ENCODE data around the gene OR52A1. TPM values are rescaled to one million over a fixed set of nuclear protein-coding genes. Genes with fewer than 3 reads are reported as not detected.

The OR52A1 gene
- total RNA-seq, 1 donor from 2014 or later, result not detected

GRCh38 chr11:5131584-5132335 lies 22.8 kb downstream of the OR52A1 start:
- DNase-seq, result no peak

DNA sequence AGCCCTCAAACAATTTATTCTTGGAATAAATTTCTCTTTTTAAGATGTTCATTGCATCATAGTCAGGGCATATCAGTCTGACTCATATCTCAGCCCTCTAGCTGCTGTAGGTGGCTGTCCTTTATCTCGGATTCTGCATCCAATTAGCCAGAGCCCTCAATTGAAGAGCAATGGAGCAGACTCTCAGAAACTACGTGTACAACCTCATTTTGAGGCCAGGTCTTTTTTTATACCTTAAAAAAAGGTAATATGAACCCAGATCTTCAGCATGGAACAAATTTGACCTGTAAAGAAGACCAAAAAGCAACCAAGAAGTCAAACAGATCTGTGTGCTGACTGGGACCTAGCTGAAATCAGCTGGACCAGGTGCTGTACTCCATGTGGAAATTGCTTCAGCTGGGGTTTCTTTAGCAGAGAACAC lies 25.1 kb downstream of the OR52A1 start:
- DNase-seq, result no peak

DNA sequence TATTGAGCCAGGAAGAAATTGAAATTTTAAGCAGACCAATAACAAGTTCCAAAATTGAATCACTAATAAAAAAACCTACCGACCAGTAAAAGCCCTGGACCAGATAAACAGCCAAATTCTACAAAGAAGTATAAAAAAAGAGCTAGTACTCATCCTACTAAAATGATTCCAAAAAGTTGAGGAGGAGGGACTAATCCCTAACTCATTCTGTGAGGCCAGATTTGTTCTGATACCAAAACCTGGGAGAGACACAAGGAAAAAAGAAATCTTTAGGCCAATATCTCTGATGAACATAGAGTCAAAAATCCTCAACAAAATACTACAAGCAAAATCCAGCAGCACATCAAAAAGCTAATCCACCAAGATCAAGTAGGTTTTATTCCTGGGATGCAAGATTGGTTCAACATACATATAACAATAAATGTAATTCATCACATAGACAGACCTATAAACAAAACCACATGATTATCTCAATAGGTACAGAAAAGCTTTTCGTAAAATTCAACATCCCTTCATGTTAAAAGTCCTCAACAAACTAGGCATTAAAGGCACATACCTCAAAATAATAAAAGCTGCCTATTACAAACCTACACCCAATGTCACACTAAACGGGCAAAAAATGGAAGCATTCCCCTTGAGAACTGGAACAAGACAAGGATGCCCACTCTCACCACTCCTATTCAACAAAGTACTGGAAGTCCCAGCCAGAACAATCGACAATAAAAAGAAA lies 29.5 kb downstream of the OR52A1 start:
- DNase-seq, result no peak

DNA sequence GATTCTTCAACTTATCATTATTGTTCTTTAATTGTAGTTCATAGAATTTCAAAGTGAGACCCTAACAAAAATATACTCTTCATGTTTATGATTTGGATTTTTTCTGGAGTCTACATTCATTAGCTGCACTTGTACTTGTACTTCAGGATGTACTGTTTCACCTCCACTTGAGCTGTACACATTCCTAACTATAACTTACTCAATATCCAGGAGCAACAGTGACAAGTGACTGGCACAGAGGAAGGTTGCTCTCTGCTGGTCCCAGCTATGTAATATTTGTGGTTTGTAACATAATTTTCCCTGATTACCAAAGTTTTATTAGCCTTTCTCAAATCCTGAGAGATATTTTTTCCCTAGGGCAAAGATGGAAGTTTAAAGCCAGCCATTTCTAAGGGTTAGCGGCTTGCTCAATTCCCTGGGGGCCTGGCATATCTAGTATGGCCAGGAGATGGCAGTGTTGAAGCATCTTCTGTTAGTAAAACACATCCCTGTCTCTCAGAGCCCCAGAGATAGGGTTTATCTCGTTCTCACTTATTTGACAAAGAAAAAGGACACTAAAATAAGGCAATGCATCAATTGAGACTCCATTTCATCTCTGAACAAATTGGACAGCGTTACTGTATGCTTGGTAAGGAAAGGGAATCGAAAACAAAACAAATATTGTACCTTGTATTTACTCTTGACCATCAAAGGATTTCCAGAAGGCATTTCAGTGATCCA lies 30.6 kb downstream of the OR52A1 start:
- DNase-seq, result peak; percentile 22

GRCh38 chr11:5118893-5119292 lies 35.7 kb downstream of the OR52A1 start:
- DNase-seq, result no peak

DNA sequence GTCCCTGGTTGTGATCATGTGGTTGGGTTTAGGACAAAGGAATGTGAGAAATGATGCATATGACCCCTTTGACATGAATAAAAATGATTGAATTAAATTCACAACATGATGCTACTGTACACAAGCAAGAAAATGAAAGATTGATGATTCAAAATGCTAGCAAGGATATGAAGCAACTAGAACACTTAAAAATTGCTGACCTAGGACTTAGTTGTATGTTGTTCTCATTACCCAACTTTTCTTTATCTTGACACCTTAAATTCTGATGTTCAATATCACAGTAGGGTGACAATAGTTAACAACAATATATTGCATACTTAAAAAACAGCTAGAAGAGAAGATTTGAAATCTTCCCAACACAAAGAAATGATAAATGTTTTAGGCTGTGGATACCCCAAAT lies 37.0 kb downstream of the OR52A1 start:
- DNase-seq, result no peak

GRCh38 chr11:5115339-5115738 lies 39.2 kb downstream of the OR52A1 start:
- DNase-seq, result no peak

DNA sequence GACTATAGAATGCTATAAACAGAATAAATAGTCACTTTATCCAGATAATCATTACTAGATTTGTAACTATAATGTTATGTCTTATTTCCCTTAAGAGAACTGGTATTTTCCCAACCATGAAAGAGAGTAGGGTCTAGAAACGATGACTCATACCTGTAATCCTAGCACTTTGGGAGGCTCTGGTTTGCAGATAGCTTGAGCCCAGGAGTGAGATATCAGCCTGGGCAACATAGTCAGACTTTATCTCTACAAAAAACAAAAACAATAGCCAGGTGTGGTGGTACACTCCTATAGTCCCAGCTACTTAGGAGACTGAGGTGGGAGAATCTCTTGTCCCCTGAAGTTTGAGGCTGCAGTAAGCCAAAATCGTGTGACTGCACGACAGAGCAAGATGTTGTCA lies 47.3 kb downstream of the OR52A1 start:
- DNase-seq, result no peak

DNA sequence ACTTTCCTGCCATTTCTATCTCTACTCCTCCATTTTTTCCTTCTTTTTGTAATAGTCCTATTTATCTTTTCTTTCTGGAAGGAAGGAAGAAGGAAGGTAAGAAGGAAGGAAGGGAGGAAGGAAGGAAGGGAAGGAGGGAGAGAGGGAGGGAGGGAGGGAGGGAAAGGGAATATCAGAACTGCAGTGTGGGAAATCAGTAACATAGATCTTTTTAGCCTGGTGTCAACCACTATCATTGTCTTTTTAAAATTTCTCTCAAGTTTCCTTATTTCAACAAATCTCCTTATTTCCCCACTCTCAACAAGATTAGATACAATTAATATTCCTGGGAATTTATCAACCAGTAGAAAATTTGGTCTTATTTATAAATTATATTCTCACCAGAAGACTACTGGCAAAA lies 51.5 kb downstream of the OR52A1 start:
- no peak for DNase-seq

- no peak for DNase-seq
Measured at GRCh38 chr11:5102246-5102645, 52.3 kb downstream of the OR52A1 start.

DNA sequence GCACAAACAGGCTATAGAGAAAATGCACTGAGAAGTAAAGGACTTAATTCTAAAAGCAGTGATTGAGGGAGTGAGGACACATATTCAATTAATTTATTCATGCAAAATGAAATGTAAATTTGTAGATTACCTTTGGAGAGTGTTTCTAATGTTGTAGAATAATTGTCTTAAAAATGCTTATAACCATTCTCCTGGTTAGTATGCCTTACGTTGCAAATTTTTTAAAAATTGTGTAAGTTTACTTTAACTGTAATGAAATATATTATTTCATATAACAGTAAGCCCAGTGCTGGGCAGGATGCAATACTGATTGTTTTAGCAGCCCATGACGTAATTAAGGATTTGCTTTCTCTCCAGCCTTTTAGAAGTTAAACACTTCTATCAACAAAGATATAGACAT lies 58.5 kb downstream of the OR52A1 start:
- DNase-seq, result no peak

Other genes with a start within 250 kb of the OR52A1 start
- gene OR51G2, start 235.4 kb downstream of the OR52A1 start, total RNA-seq, result not detected
- not detected for gene OR51G1, start 230.4 kb downstream of the OR52A1 start, total RNA-seq
- not detected for gene OR51A4, start 207.2 kb downstream of the OR52A1 start, total RNA-seq
- not detected for gene OR51A2, start 199.0 kb downstream of the OR52A1 start, total RNA-seq
- not detected for gene OR51L1, start 159.9 kb downstream of the OR52A1 start, total RNA-seq
- not detected for gene OR52J3, start 108.2 kb downstream of the OR52A1 start, total RNA-seq
- gene OR52E2, start 95.1 kb downstream of the OR52A1 start, total RNA-seq, result not detected
- not detected for gene OR52E1, start 85.2 kb downstream of the OR52A1 start, total RNA-seq
- not detected for gene OR52A5, start 16.4 kb downstream of the OR52A1 start, total RNA-seq
- gene OR51V1, start 45.9 kb upstream of the OR52A1 start, total RNA-seq, result not detected
- 2,108 TPM for gene HBB, start 72.3 kb upstream of the OR52A1 start, total RNA-seq
- not detected for gene HBD, start 79.7 kb upstream of the OR52A1 start, total RNA-seq
- 299 TPM for gene HBG1, start 95.1 kb upstream of the OR52A1 start, total RNA-seq
- 12,811 TPM for gene HBG2, start 100.0 kb upstream of the OR52A1 start, total RNA-seq
- gene HBE1, start 115.2 kb upstream of the OR52A1 start, total RNA-seq, result 27.0 TPM
- not detected for gene OR51B4, start 147.2 kb upstream of the OR52A1 start, total RNA-seq
- 0.59 TPM for gene OR51B2, start 169.5 kb upstream of the OR52A1 start, total RNA-seq
- gene OR51B5, start 188.8 kb upstream of the OR52A1 start, total RNA-seq, result 0.30 TPM
- gene OR51B6, start 196.8 kb upstream of the OR52A1 start, total RNA-seq, result not detected
- gene OR51M1, start 229.1 kb upstream of the OR52A1 start, total RNA-seq, result not detected